GM18873 (cell line): ENCODE measurements around the gene COX19.

ENCODE experiments used
- ATAC-seq: cut with Tn5 transposase; IDR thresholded peaks from one replicate; pipeline ENCODE4 v1.9.1; 2021; ENCODE audit warnings: mild to moderate bottlenecking, moderate library complexity, moderate number of reproducible peaks; ENCODE audit not compliant: unreplicated experiment, low FRiP score

The COX19 gene, protein sequence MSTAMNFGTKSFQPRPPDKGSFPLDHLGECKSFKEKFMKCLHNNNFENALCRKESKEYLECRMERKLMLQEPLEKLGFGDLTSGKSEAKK

DNA sequence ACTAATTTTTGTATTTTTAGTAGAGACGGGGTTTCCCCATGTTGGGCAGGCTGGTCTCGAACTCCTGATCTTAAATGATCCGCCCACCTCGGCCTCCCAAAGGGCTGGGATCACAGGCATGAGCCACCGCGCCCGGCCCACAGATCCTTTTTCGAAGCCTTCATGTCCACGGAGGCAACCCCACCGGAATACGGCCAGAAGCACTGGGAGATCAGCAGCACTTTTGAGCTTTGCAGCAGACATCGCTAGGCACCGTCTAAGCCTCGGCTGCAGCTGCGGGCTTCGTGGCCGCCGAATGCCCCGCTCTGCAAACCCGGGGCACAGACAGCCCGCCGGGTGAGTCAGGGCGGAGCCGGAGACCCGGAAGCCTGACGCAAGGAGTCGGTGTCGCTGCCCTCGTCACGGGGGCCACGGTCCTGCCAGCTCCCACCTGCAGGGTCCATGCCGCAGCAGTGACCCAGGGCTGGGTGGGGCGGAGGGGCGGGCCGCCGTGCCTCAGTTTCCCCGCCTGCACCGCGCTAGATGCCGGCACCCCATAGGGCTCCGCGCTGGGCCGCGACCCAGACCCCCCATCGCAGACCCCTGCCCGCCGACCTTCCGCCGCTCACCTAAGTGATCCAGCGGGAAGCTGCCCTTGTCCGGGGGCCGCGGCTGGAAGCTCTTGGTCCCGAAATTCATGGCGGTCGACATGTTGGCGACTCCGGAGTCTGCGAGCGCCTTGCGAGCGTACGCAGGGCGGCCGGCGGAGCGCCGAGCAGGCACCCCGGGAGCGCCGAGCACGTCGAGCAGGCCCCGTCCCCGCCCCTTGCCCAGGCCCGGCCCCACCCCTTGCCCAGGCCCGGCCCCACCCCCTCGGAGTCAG, at the start of gene COX19:
TSS of gene COX19 (minus strand) at position 730 of the 862 bp plus-strand sequence. CDS start at position 690, 40 bp downstream.
- ATAC-seq, result peak; percentile 51

- peak; percentile 56 for ATAC-seq
Observed at GRCh38 chr7:1024331-1024841, 49.0 kb upstream of the COX19 start.

GRCh38 chr7:1022801-1023465, 47.6 kb upstream of the COX19 start:
- no peak for ATAC-seq

- no peak for ATAC-seq
Observed at GRCh38 chr7:1022356-1022755, 47.0 kb upstream of the COX19 start.

DNA sequence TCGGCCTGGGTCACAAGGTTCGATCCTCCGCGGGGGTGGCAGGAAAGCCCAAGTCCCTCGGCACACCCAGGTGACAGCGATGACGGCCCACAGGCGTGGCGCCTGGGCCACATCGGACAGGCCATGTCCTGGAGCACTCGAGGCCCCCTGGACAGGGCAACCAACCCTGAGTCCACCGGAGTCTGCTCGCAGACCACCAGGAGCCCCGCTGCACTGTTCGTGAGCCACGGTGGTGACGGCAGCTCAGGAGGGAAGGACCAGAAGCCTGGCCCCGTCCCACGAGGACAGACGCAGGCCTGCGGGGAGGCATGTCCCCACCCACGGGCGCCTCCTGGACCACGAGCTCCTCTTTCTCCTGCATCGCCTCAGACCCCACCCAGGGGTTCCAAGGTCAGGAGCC, 46.6 kb upstream of the COX19 start:
- no peak for ATAC-seq

DNA sequence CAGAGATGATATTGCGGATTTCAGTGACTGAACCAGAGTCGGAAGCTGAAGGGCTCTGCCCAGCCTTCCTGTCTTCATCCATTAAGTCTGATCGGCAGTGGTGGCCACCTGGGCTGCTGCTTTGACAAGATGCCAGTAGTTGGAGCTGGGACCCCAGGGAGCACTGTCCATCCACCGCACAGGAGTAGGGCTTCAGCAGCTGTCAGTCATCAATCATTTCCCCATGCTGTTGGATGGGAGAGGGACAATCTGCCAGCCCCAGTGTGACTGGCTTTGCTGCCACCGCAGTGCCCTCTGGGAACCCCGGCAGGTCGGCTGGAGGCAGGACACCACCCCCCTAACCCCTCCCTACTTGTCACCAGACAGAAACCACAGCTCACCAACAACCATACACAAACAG, 46.0 kb upstream of the COX19 start:
- ATAC-seq, result no peak

DNA sequence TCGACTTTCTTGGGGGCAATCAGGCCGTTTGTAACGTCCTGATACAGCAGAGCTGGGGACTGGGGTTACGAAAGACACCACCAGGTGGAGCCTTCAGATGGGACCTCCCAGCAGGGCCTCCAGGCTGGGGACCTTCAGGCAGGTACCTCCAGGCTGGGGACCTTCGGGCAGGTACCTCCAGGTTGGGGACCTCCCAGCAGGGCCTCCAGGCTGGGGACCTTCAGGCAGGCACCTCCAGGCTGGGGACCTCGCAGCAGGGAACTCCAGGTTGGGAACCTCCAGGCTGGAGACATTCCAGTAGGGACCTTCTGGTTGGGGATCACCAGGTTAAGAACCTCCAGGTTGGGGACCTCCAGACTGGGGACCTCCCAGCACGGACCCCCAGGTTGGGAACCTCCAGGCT, 45.5 kb upstream of the COX19 start:
- no peak for ATAC-seq

DNA sequence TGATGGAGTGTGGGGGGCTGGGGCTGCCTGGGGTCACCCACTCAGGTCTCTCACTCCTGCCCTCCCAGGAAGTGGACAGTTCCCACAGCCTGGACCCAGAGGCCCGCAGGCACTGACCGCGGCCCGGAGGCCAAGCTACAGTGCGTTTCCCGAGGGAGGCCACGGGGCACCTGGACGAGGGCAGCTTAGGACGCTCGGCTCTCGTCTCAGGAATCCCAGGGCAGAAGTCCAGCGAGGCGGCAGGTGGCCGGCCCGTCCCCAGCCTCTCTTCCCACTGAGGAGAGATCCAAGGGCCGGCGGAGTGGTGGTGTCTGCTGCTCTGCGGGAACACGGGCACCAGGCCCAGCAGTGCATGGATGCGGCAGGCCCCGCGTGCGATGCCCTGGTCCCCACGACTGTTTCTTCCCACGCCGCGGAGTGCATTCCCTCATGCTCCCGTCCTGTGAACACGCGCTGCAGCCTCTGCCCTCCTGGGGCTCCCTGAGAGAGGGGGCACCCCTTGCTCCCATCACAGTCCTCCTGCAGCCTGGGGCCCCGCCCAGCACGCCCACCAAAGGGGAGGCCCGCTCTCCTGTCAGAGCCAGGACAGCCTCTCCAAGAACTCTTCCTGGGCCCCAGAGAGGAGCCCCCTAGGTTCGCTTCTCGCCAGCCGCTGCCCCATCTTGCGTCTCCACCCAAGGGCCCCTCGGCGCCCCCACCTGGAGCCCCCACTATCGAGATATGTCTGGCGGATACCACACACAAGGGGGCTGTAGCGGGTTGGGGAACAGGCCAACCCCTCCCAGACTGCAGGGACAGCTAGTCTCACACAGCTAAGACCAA, 44.7 kb upstream of the COX19 start:
- no peak for ATAC-seq

GRCh38 chr7:1019255-1019785, 44.0 kb upstream of the COX19 start:
- ATAC-seq, result no peak

GRCh38 chr7:1018334-1018695, 43.0 kb upstream of the COX19 start:
- ATAC-seq, result no peak

GRCh38 chr7:1017586-1018333, 42.4 kb upstream of the COX19 start:
- no peak for ATAC-seq

GRCh38 chr7:1016577-1017531, 41.5 kb upstream of the COX19 start:
- ATAC-seq, result no peak

GRCh38 chr7:1015196-1016121, 40.1 kb upstream of the COX19 start:
- no peak for ATAC-seq

- ATAC-seq, result no peak
Observed at GRCh38 chr7:1014681-1015080, 39.3 kb upstream of the COX19 start.

GRCh38 chr7:1013581-1013980, 38.2 kb upstream of the COX19 start:
- ATAC-seq, result no peak

DNA sequence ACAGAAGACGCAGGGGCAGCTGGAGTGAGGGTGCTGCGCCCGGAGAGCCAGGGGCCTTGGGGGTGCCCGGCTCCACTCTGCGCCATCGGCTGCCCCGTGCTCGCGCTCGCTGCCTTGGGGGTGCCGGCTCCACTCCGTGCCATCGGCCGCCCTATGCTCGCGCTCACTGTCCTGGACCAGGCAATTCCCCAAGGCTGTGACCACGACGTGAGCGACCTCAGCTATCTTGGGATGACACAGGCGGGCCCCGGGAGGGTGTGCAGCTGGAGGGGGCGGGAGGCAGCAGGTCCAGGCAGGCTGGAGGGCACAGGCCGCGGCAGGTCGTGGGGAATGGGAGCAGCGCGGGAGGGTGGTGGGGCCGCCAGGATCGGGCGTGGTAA, 37.4 kb upstream of the COX19 start:
- no peak for ATAC-seq

GRCh38 chr7:1012004-1012715, 36.8 kb upstream of the COX19 start:
- ATAC-seq, result no peak
